DND-41 (cell line): Measurements from ENCODE around the gene NR6A1.

ENCODE experiments used
- ATAC-seq: fragments of 200-7000 bp; cut with Tn5 transposase; 3 replicates; pipeline ENCODE4 v1.9.1; 2021; ENCODE audit warnings: low read depth; ENCODE audit not compliant: insufficient read depth
- DNase-seq: peaks from one replicate; pipeline ENCODE4 v3.0.0-alpha.2; 2020
- H2AFZ ChIP-seq: 2 replicates; pipeline ENCODE4 v1.6.0; 2012; ENCODE audit warnings: low read depth, low read length
- H3K27ac ChIP-seq: 2 replicates; pipeline ENCODE4 v1.5.1; 2012; ENCODE audit warnings: low read length, inconsistent platforms
- H3K27me3 ChIP-seq: fragments of 200-600 bp; sonication (generic); 2 replicates; pipeline ENCODE4 v1.6.0; 2012; ENCODE audit warnings: low read length, mild to moderate bottlenecking, inconsistent platforms; ENCODE audit not compliant: insufficient read depth, poor library complexity
- H3K36me3 ChIP-seq: 2 replicates; pipeline ENCODE4 v1.5.1; 2012; ENCODE audit warnings: low read length, inconsistent platforms; ENCODE audit not compliant: insufficient read depth
- H3K4me1 ChIP-seq: 2 replicates; pipeline ENCODE4 v1.5.1; 2012; ENCODE audit warnings: mild to moderate bottlenecking, low read length; ENCODE audit not compliant: insufficient read depth
- H3K4me2 ChIP-seq: 2 replicates; pipeline ENCODE4 v1.6.0; 2012; ENCODE audit warnings: mild to moderate bottlenecking, moderate library complexity, low read length, inconsistent platforms; ENCODE audit not compliant: insufficient read depth
- H3K4me3 ChIP-seq, 2 experiments: fragments of 200-600 bp in 1 of 2; shearing (Covaris generic) in 1 of 2; 2 replicates each; pipeline ENCODE4 v1.5.1; 2012 to 2016; ENCODE audit warnings: inconsistent platforms in 2 of 2, low read length in 2 of 2, mild to moderate bottlenecking in 2 of 2, low read depth in 1 of 2, moderate library complexity in 1 of 2
- H3K79me2 ChIP-seq: 2 replicates; pipeline ENCODE4 v1.6.0; 2012; ENCODE audit warnings: low read length, inconsistent platforms; ENCODE audit not compliant: insufficient read depth
- H3K9ac ChIP-seq: 2 replicates; pipeline ENCODE4 v1.6.0; 2012; ENCODE audit warnings: low read depth, mild to moderate bottlenecking, inconsistent platforms, low read length, moderate library complexity
- H3K9me3 ChIP-seq: 2 replicates; pipeline ENCODE4 v1.5.1; 2012; ENCODE audit warnings: low read length, moderate library complexity, mild to moderate bottlenecking, inconsistent platforms; ENCODE audit not compliant: insufficient read depth, severe bottlenecking
- H4K20me1 ChIP-seq: 2 replicates; pipeline ENCODE4 v1.6.0; 2012; ENCODE audit warnings: low read length; ENCODE audit not compliant: insufficient read depth
- CTCF ChIP-seq: IDR thresholded peaks from 2 replicates; pipeline ENCODE4 v1.5.1; 2012; ENCODE audit warnings: borderline replicate concordance, low read length, moderate library complexity, mild to moderate bottlenecking; ENCODE audit not compliant: poor library complexity, severe bottlenecking; ENCODE audit errors: extremely low read depth
- EZH2 ChIP-seq: IDR thresholded peaks from 3 replicates; pipeline ENCODE4 v1.6.1; 2012; ENCODE audit warnings: borderline replicate concordance, low read depth, mild to moderate bottlenecking, moderate library complexity, low read length, inconsistent platforms; ENCODE audit not compliant: severe bottlenecking

NR6A1 gene

GRCh38 chr9:124686918-124687317, 84.2 kb downstream of the NR6A1 start:
- no peaks in the 10 kb centered on the region for H3K4me1 ChIP-seq
- no peak overlapping the region for H3K4me2 ChIP-seq
- no peak overlapping the region for H3K27ac ChIP-seq
- H3K36me3 ChIP-seq, result peaks cover 3% of the 10 kb centered on the region; the same call in 1 of the 2 replicates
- H2AFZ ChIP-seq, result no peak overlapping the region
- H3K9me3 ChIP-seq, result no peaks in the 10 kb centered on the region
- no peak for TF ChIP-seq CTCF
- no peak for TF ChIP-seq EZH2
- H4K20me1 ChIP-seq, result peaks cover 3% of the 10 kb centered on the region; the same call in 1 of the 2 replicates
- H3K27me3 ChIP-seq, result no peaks in the 10 kb centered on the region
- H3K4me3 ChIP-seq, result no peak overlapping the region
- DNase-seq (no peak), ATAC-seq (no peak)
- peaks cover 31% of the 10 kb centered on the region; the same call in 1 of the 2 replicates for H3K79me2 ChIP-seq
- H3K9ac ChIP-seq, result no peak overlapping the region

GRCh38 chr9:124685217-124685616, 85.9 kb downstream of the NR6A1 start:
- no peak for ATAC-seq
- no peak overlapping the region for H3K9ac ChIP-seq
- TF ChIP-seq CTCF (no peak), EZH2 (no peak)

DNA sequence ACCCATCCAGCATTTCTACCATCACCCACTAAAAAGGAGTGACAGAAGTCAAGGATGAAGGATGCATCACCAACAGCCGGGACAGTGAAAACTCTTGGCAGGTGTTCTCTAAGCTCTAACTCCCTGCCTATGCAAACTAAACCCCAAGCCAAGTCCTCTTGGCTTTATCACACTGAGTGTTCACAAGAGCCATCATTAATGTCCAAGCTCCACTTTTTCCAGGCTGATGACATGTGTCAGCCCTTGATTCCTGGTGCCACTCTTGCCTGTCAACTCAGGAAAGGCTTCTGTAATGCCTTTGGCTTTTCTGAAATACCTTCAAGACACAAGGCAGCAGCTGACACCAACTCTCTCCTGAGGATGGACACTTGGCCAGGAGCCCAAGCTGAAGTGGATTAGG, 86.9 kb downstream of the NR6A1 start:
- DNase-seq (no peak), ATAC-seq (no peak)
- Histone ChIP-seq H3K27me3 (no peaks in the 10 kb centered on the region), H3K36me3 (peaks cover 3% of the 10 kb centered on the region; the same call in 1 of the 2 replicates), H3K4me3 (no peak overlapping the region), H3K27ac (no peak overlapping the region), H3K79me2 (peaks cover 37% of the 10 kb centered on the region), H4K20me1 (peaks cover 3% of the 10 kb centered on the region; the same call in 1 of the 2 replicates), H3K4me1 (no peaks in the 10 kb centered on the region), H3K9ac (no peak overlapping the region), H3K4me2 (no peak overlapping the region), H3K9me3 (no peaks in the 10 kb centered on the region), H2AFZ (no peak overlapping the region)
- no peak for TF ChIP-seq CTCF
- TF ChIP-seq EZH2, result no peak

More at GRCh38 chr9:124685217-124685616, 85.9 kb downstream of the NR6A1 start:
- Histone ChIP-seq H3K4me1 (no peaks in the 10 kb centered on the region), H3K4me2 (no peak overlapping the region), H4K20me1 (peaks cover 3% of the 10 kb centered on the region; the same call in 1 of the 2 replicates), H3K79me2 (peaks cover 42% of the 10 kb centered on the region), H3K9me3 (no peaks in the 10 kb centered on the region), H3K36me3 (peaks cover 3% of the 10 kb centered on the region; the same call in 1 of the 2 replicates), H3K27me3 (no peaks in the 10 kb centered on the region), H3K27ac (no peak overlapping the region), H3K4me3 (no peak overlapping the region), H2AFZ (no peak overlapping the region)
- no peak for DNase-seq

DNA sequence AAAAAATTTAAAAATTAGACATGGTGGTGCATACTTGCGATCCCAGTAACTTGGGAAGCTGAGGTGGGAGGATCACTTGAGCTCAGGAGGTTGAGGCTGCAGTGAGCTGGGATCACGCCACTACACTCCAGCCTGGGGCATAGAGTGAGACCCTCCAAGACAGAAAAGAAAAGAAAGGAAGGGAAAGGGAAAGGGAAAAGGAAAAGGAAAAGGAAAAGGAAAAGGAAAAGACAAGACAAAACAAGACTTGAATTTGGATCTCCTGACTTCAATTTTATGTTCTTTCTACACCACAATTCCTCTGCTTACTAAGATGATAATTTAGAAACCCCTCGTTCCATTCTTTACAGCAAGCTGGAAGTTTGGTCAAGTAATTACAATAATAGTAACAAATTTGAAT, 88.1 kb downstream of the NR6A1 start:
- no peaks in the 10 kb centered on the region for H3K9me3 ChIP-seq
- H3K9ac ChIP-seq, result no peak overlapping the region
- H3K4me1 ChIP-seq, result no peaks in the 10 kb centered on the region
- H3K36me3 ChIP-seq, result peaks cover 3% of the 10 kb centered on the region; the same call in 1 of the 2 replicates
- no peak for ATAC-seq
- peaks cover 3% of the 10 kb centered on the region; the same call in 1 of the 2 replicates for H4K20me1 ChIP-seq
- no peak overlapping the region for H2AFZ ChIP-seq
- no peak overlapping the region for H3K4me3 ChIP-seq
- H3K79me2 ChIP-seq, result peaks cover 48% of the 10 kb centered on the region
- no peaks in the 10 kb centered on the region for H3K27me3 ChIP-seq
- H3K27ac ChIP-seq, result no peak overlapping the region
- DNase-seq, result no peak
- TF ChIP-seq EZH2 (no peak), CTCF (no peak)
- no peak overlapping the region for H3K4me2 ChIP-seq
